Muscle of leg (tissue), 16 donors: ENCODE measurements around the gene SRC. TPM values are rescaled to one million over a fixed set of nuclear protein-coding genes. Genes with fewer than 3 reads are reported as not detected.
A peak's percentile ranks its signal among the peaks of the same experiment; 100 is the strongest.

ENCODE experiments used
- DNase-seq: peaks from one replicate; pipeline ENCODE4 v3.0.0; 2013
- H3K27ac ChIP-seq: one replicate; pipeline ENCODE4 v1.5.1; 2013; ENCODE audit warnings: mild to moderate bottlenecking, low read length, control low read depth
- H3K27me3 ChIP-seq: one replicate; pipeline ENCODE4 v1.6.1; 2013; ENCODE audit warnings: low read length; ENCODE audit not compliant: control insufficient read depth, insufficient read depth
- H3K36me3 ChIP-seq: one replicate; pipeline ENCODE4 v1.6.1; 2013; ENCODE audit warnings: low read length; ENCODE audit not compliant: control insufficient read depth, insufficient read depth
- H3K4me1 ChIP-seq: one replicate; pipeline ENCODE4 v1.6.1; 2013; ENCODE audit warnings: low read length; ENCODE audit not compliant: control insufficient read depth, insufficient read depth
- H3K4me3 ChIP-seq: one replicate; pipeline ENCODE4 v1.5.1; 2013; ENCODE audit warnings: low read length, control low read depth
- H3K9me3 ChIP-seq: replicated peaks from 2 replicates; pipeline ENCODE4 v1.6.1; 2013; ENCODE audit warnings: low read depth, low read length; ENCODE audit not compliant: control insufficient read depth
- WGBS: methylation state at CpG from one replicate; pipeline ENCODE4 v1.1.5; 2013; ENCODE audit warnings: missing lambda C conversion rate; ENCODE audit not compliant: insufficient coverage; 5-methylcytosine and 5-hydroxymethylcytosine counted together
- long read RNA-seq, 11 donors: transcript quantifications; one replicate each; lab custom pipeline, GENCODE V29; 2026
- polyA plus RNA-seq, 8 donors: library from polyadenylated mRNA; unstranded; fragments of 120-200 nt; gene quantifications; one replicate each; pipeline versions ENCODE4 v1.2.1 to v1.2.3, GENCODE V29; 2013; ENCODE audit warnings: inconsistent platforms in 1 of 8, low replicate concordance in 1 of 8; ENCODE audit not compliant: insufficient read length in 8 of 8, insufficient read depth in 1 of 8
- total RNA-seq: library from RNA; stranded (reverse); fragments of 120-200 nt; gene quantifications from one replicate; pipeline ENCODE4 v1.2.4, GENCODE V29; 2013

Gene SRC
- 8.6 TPM for total RNA-seq
- polyA plus RNA-seq: 10 to 100 TPM; 12.2 to 25.4 (median 16.9) TPM
- long read RNA-seq, donor 1, full-length matches to known transcripts: 1 of 1 reads
- long read RNA-seq, donor 1, partial matches to known transcripts: 0 of 1 reads
- long read RNA-seq, donor 1, other reads (novel, unspliced or antisense): 0 of 1 reads
- long read RNA-seq, donor 2: 0 reads
- long read RNA-seq, donor 3, full-length matches to known transcripts: 1 of 1 reads
- long read RNA-seq, donor 3, partial matches to known transcripts: 0 of 1 reads
- long read RNA-seq, donor 3, other reads (novel, unspliced or antisense): 0 of 1 reads
- long read RNA-seq, donor 4: 0 reads
- long read RNA-seq, donor 5, full-length matches to known transcripts: 2 of 2 reads
- long read RNA-seq, donor 5, partial matches to known transcripts: 0 of 2 reads
- long read RNA-seq, donor 5, other reads (novel, unspliced or antisense): 0 of 2 reads
- long read RNA-seq, donor 6: 0 reads
- long read RNA-seq, donor 7: 0 reads
- long read RNA-seq, donor 8, partial matches to known transcripts: 0 of 1 reads
- long read RNA-seq, donor 8, other reads (novel, unspliced or antisense): 0 of 1 reads
- long read RNA-seq, donor 9, partial matches to known transcripts: 0 of 1 reads
- long read RNA-seq, donor 9, other reads (novel, unspliced or antisense): 0 of 1 reads
- long read RNA-seq, donor 10, partial matches to known transcripts: 0 of 2 reads
- long read RNA-seq, donor 10, other reads (novel, unspliced or antisense): 0 of 2 reads
- long read RNA-seq, donor 11, full-length matches to known transcripts: 1 of 1 reads
- long read RNA-seq, donor 11, partial matches to known transcripts: 0 of 1 reads
- long read RNA-seq, donor 11, other reads (novel, unspliced or antisense): 0 of 1 reads

DNA sequence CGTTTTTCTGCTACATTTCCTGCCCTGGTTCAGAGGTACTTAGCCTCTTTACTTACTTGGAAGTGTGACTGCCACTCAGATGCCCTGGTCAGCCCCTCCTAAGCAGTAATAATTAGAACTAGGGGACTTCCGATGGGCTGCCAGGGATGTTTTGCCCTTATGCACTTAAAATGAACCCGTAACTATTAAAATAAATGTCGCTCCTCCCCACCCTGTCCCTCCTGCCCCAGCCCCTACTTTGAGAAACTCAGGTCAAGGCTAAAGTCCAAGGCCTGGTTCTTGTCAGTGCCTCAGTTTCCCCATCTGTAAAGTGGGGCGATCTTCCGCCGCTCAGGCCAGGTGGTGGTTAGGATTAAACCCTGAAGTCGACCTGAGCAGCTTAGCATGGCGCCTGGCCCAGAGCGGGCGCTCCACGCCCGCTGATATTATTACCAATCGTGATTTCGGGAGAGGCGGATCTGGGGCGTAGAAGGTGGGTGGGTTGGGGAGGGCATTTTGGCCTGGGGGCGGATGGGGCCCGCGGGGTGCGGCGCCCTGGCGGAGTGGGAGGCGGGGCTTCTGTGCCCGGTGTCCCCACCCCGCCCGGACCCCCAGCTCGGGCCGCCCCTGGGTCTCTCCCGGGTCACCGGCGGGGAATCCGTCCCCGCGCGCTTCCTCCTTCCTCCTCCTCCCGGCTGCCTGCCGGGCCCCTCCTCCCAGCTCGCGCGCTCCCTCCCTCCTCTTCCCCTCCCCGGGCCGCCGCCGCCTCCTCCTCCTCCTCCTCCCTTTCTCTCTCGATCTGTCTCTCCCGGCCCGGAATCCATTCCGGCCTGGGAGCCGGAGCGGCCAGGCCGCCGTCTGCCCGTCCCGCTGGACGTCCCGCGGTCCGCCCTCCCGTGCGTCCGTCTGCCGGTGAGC lies at the start of gene SRC:
Gene SRC, plus strand, starts transcription at position 802 of the 897 bp plus-strand sequence. CDS start 38,014 bp downstream, outside the sequence.
- Histone ChIP-seq H3K27me3 (peaks cover 4% of the 10 kb centered on the region), H3K9me3 (no peaks in the 10 kb centered on the region), H3K36me3 (peaks cover 3% of the 10 kb centered on the region), H3K27ac (peak within 1 kb of the TSS; percentile 6), H3K4me1 (peaks cover 16% of the 10 kb centered on the region), H3K4me3 (peak within 1 kb of the TSS; percentile 58)
- 2% methylated on average over 41 of the region's 63 CpGs for whole genome bisulfite sequencing
- peak; percentile 84 for DNase-seq

DNA sequence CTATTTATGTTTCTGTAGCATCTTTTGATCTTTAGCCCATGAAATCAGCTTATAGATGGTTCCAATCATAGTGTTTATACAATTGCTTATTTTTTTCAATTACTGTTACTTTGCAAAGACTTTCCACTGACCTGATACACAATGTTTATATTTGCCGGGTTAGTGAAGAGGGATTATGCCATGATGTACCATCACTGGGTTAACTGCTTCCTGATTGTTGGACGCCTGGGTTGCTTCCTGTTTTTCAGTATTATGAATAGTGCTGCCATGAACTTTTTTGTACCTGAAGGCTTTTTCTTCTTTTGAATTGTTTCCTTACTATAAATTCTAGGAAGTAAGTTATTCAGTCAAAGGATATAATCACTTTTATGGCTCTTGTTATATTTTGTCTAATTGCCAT lies 49.6 kb upstream of the SRC start:
- no peaks in the 10 kb centered on the region for H3K27me3 ChIP-seq
- DNase-seq: no peak
- WGBS: no CpG with 5 or more reads among the region's 2 CpGs
- H3K4me3 ChIP-seq: no peak overlapping the region
- peaks cover 7% of the 10 kb centered on the region for H3K9me3 ChIP-seq
- peaks cover 35% of the 10 kb centered on the region for H3K36me3 ChIP-seq
- no peaks in the 10 kb centered on the region for H3K4me1 ChIP-seq
- no peak overlapping the region for H3K27ac ChIP-seq

DNA sequence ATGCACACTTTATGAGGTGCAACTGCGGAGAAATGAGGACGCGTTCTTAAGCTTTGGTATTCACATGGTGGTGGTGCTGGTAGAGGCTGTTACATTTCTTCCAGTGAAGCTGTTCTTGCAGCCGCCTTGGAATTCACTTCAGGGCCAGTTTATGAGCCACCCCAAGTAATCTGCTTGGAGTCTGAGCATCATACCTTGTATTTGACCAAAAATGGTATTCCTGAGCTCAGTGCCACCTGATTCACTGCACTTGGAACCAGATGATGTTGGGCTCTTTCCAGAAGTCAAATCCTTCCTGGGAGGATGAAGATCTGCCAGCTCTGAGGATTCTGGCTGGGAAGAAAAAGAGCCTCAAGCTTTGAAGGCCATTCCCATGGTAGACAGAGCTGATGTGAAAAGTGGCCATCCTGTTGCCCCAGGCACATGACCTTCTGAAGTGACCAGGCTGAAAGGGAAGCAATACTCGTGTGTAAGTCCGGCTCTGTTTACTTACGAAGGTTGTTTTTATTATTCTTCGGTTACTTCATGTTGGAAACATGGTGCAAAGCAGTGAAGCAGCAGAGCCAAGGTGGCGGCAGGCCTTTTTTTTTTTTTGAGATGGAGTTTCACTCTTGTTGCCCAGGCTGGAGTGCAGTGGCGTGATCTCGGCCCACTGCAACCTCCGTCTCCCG lies 48.7 kb upstream of the SRC start:
- Histone ChIP-seq H3K4me3 (no peak overlapping the region), H3K27me3 (no peaks in the 10 kb centered on the region), H3K27ac (no peak overlapping the region), H3K36me3 (peaks cover 43% of the 10 kb centered on the region), H3K4me1 (no peaks in the 10 kb centered on the region), H3K9me3 (peaks cover 7% of the 10 kb centered on the region)
- WGBS: 89% methylated on average over 8 of the region's 13 CpGs
- no peak for DNase-seq

- no peak for DNase-seq
- WGBS: 94% methylated on average over 4 of the region's 6 CpGs
- Histone ChIP-seq H3K27me3 (no peaks in the 10 kb centered on the region), H3K9me3 (peaks cover 2% of the 10 kb centered on the region), H3K4me3 (no peak overlapping the region), H3K36me3 (peaks cover 42% of the 10 kb centered on the region), H3K4me1 (no peaks in the 10 kb centered on the region), H3K27ac (no peak overlapping the region)
These were observed 47.6 kb upstream of the SRC start for GRCh38 chr20:37298190-37298939.

DNA sequence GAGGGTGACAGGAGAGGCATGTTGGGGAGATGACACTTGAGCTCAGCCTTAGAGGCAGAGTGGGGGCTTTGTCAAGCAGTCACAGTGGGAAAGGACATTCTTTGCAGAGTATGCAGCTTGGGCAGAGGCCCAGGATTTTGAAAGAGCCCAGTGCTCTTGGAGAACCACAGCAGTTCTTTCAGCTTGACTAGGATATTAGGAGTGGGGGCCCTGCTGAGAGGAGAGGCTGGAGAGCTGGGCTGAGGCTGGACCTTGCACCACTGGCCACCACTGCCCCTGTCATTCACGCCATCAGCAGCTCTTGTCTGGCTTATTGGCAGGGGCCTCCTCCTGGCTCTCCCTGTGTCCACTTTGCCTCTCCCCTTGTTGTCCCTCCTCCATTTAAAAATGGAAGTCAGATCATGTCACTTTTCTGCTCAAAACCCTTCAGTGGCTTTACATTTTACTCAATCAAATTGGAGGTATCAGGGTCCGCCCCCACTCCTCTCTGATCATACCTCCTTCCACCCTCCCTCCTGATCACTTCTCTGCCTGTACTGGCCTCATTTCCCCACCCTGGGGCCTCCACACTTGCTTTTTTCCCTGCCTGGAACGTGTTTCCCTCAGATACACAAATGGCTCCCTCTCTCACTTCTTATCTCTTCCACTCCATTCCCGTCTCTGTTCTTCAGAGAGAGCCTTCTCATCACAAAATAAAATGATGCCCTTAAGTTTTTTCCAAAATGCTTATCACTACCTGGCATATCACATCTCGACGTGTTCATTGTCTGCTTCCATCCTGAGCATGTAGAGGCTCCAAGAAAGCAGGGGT lies 46.0 kb upstream of the SRC start:
- no peaks in the 10 kb centered on the region for H3K4me1 ChIP-seq
- H3K4me3 ChIP-seq: no peak overlapping the region
- no peaks in the 10 kb centered on the region for H3K27me3 ChIP-seq
- WGBS: 81% methylated on average over 4 of the region's 6 CpGs
- no peak overlapping the region for H3K27ac ChIP-seq
- DNase-seq: no peak
- no peaks in the 10 kb centered on the region for H3K9me3 ChIP-seq
- peaks cover 44% of the 10 kb centered on the region for H3K36me3 ChIP-seq

GRCh38 chr20:37301120-37301519 lies 44.8 kb upstream of the SRC start:
- Histone ChIP-seq H3K9me3 (no peaks in the 10 kb centered on the region), H3K27ac (no peak overlapping the region), H3K27me3 (no peaks in the 10 kb centered on the region), H3K4me1 (no peaks in the 10 kb centered on the region), H3K4me3 (no peak overlapping the region), H3K36me3 (peaks cover 44% of the 10 kb centered on the region)
- DNase-seq: no peak
- WGBS: 91% methylated on average over 8 of the region's 9 CpGs

DNA sequence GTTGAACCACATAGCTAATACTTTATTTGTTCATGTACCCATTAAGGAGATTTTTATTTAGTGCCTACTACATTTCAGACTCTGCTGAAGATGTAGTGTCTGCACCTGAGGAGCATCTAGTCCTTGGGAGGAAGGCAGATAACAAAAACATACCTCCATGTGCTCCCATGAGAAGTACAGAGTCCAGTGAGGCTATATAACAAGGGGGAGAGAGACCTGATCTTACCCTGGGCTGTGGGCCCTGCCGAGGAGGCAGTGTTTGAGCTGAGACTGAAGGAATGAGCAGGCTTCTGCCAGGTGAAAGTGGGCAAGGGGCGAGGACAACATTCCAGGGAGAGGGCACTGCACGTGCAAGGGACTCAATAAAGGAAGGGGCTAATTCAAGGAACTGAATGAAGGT lies 44.4 kb upstream of the SRC start:
- no peak for DNase-seq
- Histone ChIP-seq H3K4me1 (no peaks in the 10 kb centered on the region), H3K27ac (no peak overlapping the region), H3K4me3 (no peak overlapping the region), H3K27me3 (no peaks in the 10 kb centered on the region), H3K9me3 (no peaks in the 10 kb centered on the region), H3K36me3 (peaks cover 47% of the 10 kb centered on the region)
- WGBS: 96% methylated on average over 3 of the region's 3 CpGs

DNA sequence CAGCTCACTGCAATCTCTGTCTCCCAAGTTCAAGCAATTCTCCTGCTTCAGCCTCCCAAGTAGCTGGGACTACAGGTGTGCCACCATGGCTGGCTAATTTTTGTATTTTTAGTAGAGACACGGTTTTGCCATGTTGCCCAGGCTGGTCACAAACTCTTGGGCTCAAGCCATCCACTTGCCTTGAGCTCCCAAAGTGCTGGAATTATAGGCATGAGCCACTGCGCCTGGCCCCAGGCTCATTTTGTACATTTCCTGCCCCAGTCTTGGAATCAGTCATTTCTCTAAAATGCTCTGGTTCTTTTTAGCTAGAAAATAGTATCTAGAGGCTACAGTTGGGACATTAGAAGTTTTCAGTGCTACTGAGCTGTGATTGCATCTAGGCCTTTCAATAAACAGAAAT lies 43.0 kb upstream of the SRC start:
- peaks cover 58% of the 10 kb centered on the region for H3K36me3 ChIP-seq
- H3K9me3 ChIP-seq: no peaks in the 10 kb centered on the region
- no peaks in the 10 kb centered on the region for H3K27me3 ChIP-seq
- no peak overlapping the region for H3K4me3 ChIP-seq
- no peak overlapping the region for H3K27ac ChIP-seq
- no peak for DNase-seq
- peaks cover 3% of the 10 kb centered on the region for H3K4me1 ChIP-seq
- 80% methylated on average over 1 of the region's 2 CpGs for WGBS
